ENCODE results near the gene MAP3K12. TPM values are rescaled to one million over a fixed set of nuclear protein-coding genes. Genes with fewer than 3 reads are reported as not detected.

MAP3K12 gene
- total and polyA plus RNA-seq, 2 of the 13 experiments (the other 11 are each of a cell fraction or from before 2014, with no cell fraction given): 0.20 to 1.1 TPM

DNA sequence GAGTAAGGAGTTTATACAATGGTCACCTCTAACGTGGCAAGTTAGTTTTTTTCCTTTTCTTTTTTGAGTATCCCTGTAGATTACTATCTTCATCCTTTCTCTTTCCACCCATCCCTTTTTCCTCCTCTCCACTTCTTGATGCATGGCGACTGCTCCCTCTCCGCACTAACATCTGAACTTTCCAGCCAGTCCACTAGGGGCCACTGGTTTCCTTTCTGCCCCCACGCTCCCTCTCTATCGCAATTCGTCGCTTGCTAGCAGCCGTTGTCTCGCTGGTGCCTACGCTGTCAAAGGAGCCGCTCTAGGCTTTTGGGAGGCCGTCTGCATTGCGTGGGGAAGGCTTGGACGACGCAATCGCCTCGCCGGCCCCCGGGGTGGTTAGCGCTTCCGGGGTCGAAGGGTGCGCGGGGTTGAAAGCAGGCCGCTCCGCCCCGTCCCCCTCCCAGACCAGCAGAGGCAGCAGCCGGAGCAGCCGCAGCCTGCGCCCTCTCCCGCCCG, 47.5 kb downstream of the MAP3K12 start, which contains the start of gene PCBP2 (continued):
- TF ChIP-seq, protein P1, sequence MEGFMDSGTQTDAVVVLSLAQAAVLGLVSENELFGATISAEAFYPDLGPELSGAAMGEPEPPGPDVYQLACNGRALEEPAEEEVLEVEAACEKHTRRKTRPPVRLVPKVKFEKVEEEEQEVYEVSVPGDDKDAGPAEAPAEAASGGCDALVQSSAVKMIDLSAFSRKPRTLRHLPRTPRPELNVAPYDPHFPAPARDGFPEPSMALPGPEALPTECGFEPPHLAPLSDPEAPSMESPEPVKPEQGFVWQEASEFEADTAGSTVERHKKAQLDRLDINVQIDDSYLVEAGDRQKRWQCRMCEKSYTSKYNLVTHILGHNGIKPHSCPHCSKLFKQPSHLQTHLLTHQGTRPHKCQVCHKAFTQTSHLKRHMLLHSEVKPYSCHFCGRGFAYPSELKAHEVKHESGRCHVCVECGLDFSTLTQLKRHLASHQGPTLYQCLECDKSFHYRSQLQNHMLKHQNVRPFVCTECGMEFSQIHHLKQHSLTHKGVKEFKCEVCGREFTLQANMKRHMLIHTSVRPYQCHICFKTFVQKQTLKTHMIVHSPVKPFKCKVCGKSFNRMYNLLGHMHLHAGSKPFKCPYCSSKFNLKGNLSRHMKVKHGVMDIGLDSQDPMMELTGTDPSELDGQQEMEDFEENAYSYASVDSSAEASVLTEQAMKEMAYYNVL (CRISPR knock-in tag; IDR thresholded peaks at IDR 0.05; ENCODE audit: borderline replicate concordance): no peak; the same call in none of the 2 replicates
- TF ChIP-seq HNRNPH1 (optimal IDR thresholded peaks at IDR 0.05; ENCODE audit: low read depth, low read length): no peak
- TF ChIP-seq, protein P2, sequence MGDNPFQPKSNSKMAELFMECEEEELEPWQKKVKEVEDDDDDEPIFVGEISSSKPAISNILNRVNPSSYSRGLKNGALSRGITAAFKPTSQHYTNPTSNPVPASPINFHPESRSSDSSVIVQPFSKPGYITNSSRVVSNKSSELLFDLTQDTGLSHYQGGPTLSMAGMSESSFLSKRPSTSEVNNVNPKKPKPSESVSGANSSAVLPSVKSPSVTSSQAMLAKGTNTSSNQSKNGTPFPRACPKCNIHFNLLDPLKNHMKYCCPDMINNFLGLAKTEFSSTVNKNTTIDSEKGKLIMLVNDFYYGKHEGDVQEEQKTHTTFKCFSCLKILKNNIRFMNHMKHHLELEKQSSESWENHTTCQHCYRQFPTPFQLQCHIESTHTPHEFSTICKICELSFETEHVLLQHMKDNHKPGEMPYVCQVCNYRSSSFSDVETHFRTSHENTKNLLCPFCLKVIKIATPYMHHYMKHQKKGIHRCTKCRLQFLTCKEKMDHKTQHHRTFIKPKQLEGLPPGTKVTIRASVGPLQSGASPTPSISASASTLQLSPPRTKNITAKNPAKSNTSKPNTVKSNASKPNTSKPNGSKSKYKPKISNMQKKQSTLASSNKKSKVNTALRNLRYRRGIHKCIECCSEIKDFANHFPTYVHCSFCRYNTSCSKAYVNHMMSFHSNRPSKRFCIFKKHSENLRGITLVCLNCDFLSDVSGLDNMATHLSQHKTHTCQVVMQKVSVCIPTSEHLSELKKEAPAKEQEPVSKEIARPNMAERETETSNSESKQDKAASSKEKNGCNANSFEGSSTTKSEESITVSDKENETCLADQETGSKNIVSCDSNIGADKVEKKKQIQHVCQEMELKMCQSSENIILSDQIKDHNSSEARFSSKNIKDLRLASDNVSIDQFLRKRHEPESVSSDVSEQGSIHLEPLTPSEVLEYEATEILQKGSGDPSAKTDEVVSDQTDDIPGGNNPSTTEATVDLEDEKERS (CRISPR knock-in tag; IDR thresholded peaks at IDR 0.05): no peak
- TF ChIP-seq, protein P3, sequence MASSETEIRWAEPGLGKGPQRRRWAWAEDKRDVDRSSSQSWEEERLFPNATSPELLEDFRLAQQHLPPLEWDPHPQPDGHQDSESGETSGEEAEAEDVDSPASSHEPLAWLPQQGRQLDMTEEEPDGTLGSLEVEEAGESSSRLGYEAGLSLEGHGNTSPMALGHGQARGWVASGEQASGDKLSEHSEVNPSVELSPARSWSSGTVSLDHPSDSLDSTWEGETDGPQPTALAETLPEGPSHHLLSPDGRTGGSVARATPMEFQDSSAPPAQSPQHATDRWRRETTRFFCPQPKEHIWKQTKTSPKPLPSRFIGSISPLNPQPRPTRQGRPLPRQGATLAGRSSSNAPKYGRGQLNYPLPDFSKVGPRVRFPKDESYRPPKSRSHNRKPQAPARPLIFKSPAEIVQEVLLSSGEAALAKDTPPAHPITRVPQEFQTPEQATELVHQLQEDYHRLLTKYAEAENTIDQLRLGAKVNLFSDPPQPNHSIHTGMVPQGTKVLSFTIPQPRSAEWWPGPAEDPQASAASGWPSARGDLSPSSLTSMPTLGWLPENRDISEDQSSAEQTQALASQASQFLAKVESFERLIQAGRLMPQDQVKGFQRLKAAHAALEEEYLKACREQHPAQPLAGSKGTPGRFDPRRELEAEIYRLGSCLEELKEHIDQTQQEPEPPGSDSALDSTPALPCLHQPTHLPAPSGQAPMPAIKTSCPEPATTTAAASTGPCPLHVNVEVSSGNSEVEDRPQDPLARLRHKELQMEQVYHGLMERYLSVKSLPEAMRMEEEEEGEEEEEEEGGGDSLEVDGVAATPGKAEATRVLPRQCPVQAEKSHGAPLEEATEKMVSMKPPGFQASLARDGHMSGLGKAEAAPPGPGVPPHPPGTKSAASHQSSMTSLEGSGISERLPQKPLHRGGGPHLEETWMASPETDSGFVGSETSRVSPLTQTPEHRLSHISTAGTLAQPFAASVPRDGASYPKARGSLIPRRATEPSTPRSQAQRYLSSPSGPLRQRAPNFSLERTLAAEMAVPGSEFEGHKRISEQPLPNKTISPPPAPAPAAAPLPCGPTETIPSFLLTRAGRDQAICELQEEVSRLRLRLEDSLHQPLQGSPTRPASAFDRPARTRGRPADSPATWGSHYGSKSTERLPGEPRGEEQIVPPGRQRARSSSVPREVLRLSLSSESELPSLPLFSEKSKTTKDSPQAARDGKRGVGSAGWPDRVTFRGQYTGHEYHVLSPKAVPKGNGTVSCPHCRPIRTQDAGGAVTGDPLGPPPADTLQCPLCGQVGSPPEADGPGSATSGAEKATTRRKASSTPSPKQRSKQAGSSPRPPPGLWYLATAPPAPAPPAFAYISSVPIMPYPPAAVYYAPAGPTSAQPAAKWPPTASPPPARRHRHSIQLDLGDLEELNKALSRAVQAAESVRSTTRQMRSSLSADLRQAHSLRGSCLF (CRISPR knock-in tag; IDR thresholded peaks at IDR 0.05; ENCODE audit: borderline replicate concordance): no peak
- TF ChIP-seq ZNF543 (CRISPR knock-in tag; IDR thresholded peaks at IDR 0.05): peak; percentile 44; the same call in 1 of the 2 replicates
- TF ChIP-seq SMARCE1 (IDR thresholded peaks at IDR 0.05; ENCODE audit: borderline replicate concordance): no peak
- TF ChIP-seq ZNF776 (CRISPR knock-in tag; IDR thresholded peaks at IDR 0.05): no peak; the same call in 1 of the 2 replicates
- no peak for TF ChIP-seq HIVEP1 (CRISPR knock-in tag; IDR thresholded peaks at IDR 0.05)
- TF ChIP-seq BCLAF1 (IDR thresholded peaks at IDR 0.05): no peak
- no peak for TF ChIP-seq ZNF83 (CRISPR knock-in tag; IDR thresholded peaks at IDR 0.05; ENCODE audit: borderline replicate concordance)
- TF ChIP-seq POLR2AphosphoS5 (IDR thresholded peaks at IDR 0.05; ENCODE audit: low read depth, low read length): peak; percentile 67
- TF ChIP-seq HNF4A (CRISPR knock-in tag; IDR thresholded peaks at IDR 0.05): peak; percentile 55
- TF ChIP-seq ZNF709 (CRISPR knock-in tag; IDR thresholded peaks at IDR 0.05): no peak
- 0 out of 2 replicates have a peak, but pooled peaks have one; percentile 19 for TF ChIP-seq RNF2 (conservative IDR thresholded peaks at IDR 0.05; ENCODE audit: low read depth)
- TF ChIP-seq ERF (CRISPR knock-in tag; IDR thresholded peaks at IDR 0.05): peak; percentile 94
- TF ChIP-seq ZNF891 (CRISPR knock-in tag; IDR thresholded peaks at IDR 0.05): no peak

Data from HepG2 (cell line).